Measurements from ENCODE around the gene SKIC3.
A peak's percentile ranks its signal among the peaks of the same experiment; 100 is the strongest.

The SKIC3 gene

DNA sequence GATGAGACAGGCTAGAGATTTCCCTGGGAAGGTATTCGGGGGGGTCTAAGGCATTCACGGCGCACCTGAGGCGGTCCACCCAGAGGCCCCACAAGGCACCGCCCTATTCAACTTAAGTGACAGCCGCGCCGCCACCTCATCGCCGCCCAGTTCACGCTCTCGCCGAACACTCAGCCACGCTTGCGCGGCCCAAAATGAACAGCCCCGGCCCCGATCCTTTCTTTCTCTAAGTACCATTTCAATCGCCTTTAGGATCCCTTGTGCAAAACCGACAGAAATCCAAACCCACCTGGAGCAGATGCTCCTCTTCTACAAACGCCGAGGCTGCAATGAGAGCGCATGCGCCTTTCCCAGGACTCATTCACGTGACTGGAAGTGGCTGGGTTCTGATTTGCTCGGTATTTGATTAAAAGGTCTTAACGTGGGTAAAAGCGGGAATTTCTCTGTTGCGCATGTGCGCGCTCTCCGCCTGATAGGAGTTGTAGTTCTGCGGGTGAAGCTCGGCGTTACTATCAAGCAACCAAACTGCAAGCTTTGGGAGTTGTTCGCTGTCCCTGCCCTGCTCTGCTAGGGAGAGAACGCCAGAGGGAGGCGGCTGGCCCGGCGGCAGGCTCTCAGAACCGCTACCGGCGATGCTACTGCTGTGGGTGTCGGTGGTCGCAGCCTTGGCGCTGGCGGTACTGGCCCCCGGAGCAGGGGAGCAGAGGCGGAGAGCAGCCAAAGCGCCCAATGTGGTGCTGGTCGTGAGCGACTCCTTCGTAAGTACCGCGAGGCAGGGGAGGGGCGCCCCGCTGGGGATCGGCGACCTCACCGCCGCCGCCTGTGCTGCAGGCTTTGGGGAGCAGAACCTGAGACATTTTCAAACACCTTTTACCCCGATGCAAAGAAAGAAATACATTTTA is at the start of gene SKIC3, which contains the start of gene ARSK:
Gene SKIC3, minus strand, starts transcription at position 331 of the 902 bp plus-strand sequence. CDS start 7,827 bp downstream, outside the sequence.
Gene ARSK, plus strand, starts transcription at position 455 of the 902 bp plus-strand sequence. Its CDS starts 178 bp downstream, at position 633.
- peak; percentile 76 to 87 (median 78) for DNase-seq (ENCODE audit: low read depth in 3 of 3)

GRCh38 chr5:95600557-95600956 is 45.8 kb upstream of the SKIC3 start:
- no peak for DNase-seq (ENCODE audit: low read depth in 3 of 3)

GRCh38 chr5:95599252-95599651 is 44.5 kb upstream of the SKIC3 start:
- no peak for DNase-seq (ENCODE audit: low read depth in 3 of 3)

- DNase-seq (ENCODE audit: low read depth in 3 of 3) = no peak
Measured at GRCh38 chr5:95595289-95595931, 40.6 kb upstream of the SKIC3 start.

GRCh38 chr5:95591490-95591901 is 36.7 kb upstream of the SKIC3 start:
- DNase-seq (ENCODE audit: low read depth in 3 of 3) = no peak

GRCh38 chr5:95590880-95591279 is 36.1 kb upstream of the SKIC3 start:
- no peak for DNase-seq (ENCODE audit: low read depth in 3 of 3)

- DNase-seq (ENCODE audit: low read depth in 3 of 3) = no peak
Measured at GRCh38 chr5:95583992-95584391, 29.2 kb upstream of the SKIC3 start.

- no peak for DNase-seq (ENCODE audit: low read depth in 3 of 3)
Measured at GRCh38 chr5:95581576-95581975, 26.8 kb upstream of the SKIC3 start.

GRCh38 chr5:95572016-95572415 is 17.2 kb upstream of the SKIC3 start:
- DNase-seq (ENCODE audit: low read depth in 3 of 3) = no peak

GRCh38 chr5:95565280-95565920 is 10.6 kb upstream of the SKIC3 start:
- no peak for DNase-seq (ENCODE audit: low read depth in 3 of 3)

- DNase-seq (ENCODE audit: low read depth in 3 of 3) = no peak
Measured at GRCh38 chr5:95564450-95564849, 9.7 kb upstream of the SKIC3 start.

GRCh38 chr5:95563367-95563766 is 8.6 kb upstream of the SKIC3 start:
- DNase-seq (ENCODE audit: low read depth in 3 of 3) = no peak

DNA sequence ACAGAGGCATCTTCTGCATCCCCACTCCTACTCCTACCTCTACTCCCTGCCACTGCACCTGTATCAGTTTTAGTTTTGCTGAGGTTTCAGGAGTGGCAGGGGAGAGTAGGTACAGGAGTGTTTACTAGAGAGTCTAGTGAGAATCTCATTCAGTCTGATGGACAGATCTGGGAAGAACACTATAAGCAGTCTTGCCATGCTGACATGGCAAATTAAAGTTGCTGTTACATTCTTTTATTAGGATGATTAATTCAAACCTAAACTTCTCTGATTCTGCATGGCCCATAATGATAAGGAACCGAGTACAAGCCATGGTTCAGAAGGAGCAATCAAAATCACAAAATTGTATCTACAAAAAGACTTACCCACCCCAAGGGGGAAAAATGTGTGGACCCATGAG is 7.5 kb upstream of the SKIC3 start:
- no peak for DNase-seq (ENCODE audit: low read depth in 3 of 3)

DNA sequence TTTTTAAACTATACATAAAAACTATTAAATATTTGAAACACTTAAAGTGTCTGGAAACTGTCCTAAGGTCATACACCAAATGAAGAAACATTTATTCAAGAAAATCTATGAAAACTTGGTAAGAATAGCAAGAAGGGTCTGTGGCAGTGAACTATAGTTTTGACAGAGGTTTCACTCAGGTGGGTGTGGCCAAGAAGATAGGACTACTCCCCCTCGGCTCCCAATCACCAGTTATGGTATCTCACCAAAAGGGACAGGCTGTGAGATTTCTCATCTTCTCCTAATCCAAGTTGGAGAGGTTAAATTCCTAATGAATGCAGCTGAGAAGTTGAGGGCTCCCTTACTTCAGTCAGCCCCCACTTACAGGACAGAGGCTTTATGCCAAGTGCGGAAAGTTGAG is 3.1 kb upstream of the SKIC3 start:
- no peak for DNase-seq (ENCODE audit: low read depth in 3 of 3)

- no peak for DNase-seq (ENCODE audit: low read depth in 3 of 3)
Measured at GRCh38 chr5:95555553-95555952, 776 bp upstream of the SKIC3 start.

DNA sequence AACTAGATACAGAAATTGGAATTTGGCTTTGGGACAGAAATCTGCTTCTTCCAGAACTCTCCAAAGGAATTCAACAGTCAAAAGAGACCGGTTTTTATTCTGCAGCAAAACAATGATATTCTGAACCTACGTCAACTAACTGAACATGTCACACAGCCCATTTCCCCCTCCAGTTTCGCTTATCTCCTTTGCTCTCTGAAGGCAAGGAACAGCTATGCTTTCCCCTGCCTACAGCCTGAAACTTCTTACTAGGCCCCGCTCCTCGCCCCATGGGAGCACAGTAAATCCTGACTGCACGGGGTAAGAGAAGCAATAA is 488 bp downstream of the SKIC3 start:
- DNase-seq (ENCODE audit: low read depth in 3 of 3) = no peak

DNA sequence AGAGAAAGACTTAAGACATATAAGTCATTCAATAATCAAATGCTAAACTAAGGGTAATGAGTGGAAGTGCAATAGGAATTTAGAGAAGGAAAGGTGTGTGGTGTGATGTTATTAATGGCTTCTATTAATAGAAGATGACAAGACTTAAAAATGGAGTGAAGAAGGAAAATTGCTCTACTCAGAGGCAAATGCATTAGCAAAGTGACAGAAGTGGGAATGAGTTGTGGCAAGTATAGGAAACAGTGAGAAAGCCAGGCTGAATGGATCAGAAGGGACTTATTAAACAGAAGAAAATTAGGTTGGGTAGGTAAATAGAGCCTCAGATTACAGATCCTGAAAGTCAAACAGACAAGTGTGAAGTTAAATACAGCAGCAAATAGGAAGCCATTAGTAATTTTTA is 5.7 kb downstream of the SKIC3 start:
- DNase-seq (ENCODE audit: low read depth in 3 of 3) = no peak

DNA sequence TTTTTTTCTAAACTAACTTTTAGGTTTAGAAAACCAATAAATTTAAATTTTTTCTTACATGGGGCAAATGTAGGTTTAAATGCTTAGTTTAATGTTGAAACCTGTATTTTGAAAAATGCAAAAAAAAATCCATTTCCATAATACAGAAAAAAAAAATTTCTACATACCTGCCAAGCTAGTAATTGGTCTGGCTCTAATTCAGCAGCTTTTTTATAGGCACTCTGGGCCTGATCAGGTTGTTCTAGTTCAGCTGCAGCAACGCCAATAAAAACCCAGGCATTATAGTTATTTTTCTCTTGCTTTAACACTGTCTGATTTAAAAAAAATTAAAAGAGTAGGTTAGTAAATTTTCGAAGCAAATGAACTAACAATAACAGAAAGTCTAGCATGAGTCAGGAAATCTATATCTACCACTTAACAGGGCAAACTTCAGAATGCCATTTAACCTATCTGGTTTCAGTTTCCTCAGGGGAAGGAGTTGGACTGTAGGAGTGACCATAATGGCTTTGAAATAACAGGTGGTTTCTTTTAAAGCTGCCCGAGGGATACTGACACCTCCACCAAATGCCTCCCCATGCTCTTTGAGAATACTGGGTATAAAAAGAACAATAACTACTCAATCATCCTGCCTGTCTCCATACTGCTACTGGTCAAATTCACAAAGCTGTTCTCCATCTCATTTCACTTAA is 11.6 kb downstream of the SKIC3 start:
- DNase-seq (ENCODE audit: low read depth in 3 of 3) = no peak

GRCh38 chr5:95537501-95537900 is 17.3 kb downstream of the SKIC3 start:
- DNase-seq (ENCODE audit: low read depth in 3 of 3) = no peak

DNA sequence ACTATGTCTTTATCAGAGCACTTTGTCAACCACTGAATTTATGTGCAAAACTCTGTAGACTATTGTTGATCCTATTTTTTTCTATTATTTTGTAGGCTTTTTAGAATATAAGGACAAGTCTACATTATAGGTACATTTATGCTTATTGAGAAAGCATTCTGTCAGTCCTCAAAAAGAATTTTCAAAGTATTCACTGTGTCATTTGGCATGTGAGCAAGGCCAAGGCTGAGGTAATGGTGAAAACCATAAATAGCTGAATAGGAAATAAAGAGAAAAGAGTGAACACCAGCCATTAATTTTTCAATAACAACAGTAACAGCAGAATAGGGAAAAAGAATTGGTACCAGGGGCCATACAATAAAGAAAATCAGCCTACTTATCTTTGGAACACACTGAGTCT is 21.0 kb downstream of the SKIC3 start:
- no peak for DNase-seq (ENCODE audit: low read depth in 3 of 3)

DNA sequence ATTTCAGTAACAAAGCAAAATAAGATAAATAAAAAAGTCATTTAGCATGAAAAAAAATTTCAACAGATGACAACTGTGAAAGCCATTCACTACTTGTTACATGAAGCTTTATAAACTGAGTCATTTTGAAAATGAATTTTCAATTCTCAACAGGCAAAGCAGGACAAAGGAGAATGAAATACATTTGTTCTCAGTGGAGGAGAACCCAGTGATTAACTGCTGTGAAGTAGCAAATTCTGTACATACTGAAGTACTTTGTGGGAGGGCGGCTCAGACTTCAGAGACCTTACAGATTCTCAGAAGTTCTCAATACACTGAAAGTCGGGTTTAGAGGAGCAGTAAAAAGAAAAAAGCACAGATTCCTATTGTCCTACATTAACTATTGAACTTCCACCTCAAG is 21.7 kb downstream of the SKIC3 start:
- DNase-seq (ENCODE audit: low read depth in 3 of 3) = no peak

DNA sequence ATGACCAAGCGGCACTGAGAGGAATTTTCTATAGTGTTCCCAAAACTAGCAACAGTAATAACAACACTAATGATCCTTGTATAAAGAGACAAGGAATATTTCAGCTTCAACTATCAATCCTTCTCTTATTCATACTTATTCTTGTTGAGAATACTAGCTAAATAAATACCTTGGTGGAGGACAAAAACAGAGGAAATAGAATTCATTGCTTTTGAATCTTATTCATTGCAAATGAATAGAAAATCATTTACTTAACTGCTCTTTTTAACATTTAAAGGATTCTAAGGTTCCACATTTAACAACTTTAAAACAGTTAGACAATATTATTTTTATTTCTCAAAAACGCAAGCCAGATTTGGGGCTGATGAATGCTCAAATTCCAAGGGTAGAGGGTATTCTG is 22.4 kb downstream of the SKIC3 start:
- DNase-seq (ENCODE audit: low read depth in 3 of 3) = no peak

All from stimulated activated CD4-positive, alpha-beta T cell treated with anti-CD3 and anti-CD28 coated beads, TNF-alpha, amount 100 ng/mL, for 48 hours (primary cell).